Lung (tissue), 12 donors: ENCODE measurements around the gene ABCA12. TPM values are rescaled to one million over a fixed set of nuclear protein-coding genes. Genes with fewer than 3 reads are reported as not detected.
A peak's percentile ranks its signal among the peaks of the same experiment; 100 is the strongest.

ENCODE experiments used
- ATAC-seq: fragments of 200-7000 bp; cut with Tn5 transposase; one replicate; pipeline ENCODE4 v1.9.1; 2020; ENCODE audit warnings: moderate number of reproducible peaks; ENCODE audit not compliant: insufficient read depth, low FRiP score
- DNase-seq, 3 donors: peaks; one replicate each; pipeline ENCODE4 v3.0.0-alpha.2; 2013 to 2017
- H3K27ac ChIP-seq, 2 donors: one replicate each; pipeline ENCODE4 v1.5.1; 2013; ENCODE audit warnings: mild to moderate bottlenecking in 2 of 2, moderate library complexity in 2 of 2, control low read depth in 1 of 2, inconsistent platforms in 1 of 2, low read depth in 1 of 2, low read length in 1 of 2
- H3K27me3 ChIP-seq, 3 donors: one replicate each; pipeline ENCODE4 v1.5.1; 2013; ENCODE audit warnings: low read length in 2 of 3; ENCODE audit not compliant: control insufficient read depth in 3 of 3, insufficient read depth in 3 of 3
- H3K36me3 ChIP-seq, 4 donors: one replicate each; pipeline ENCODE4 v1.5.1; 2013; ENCODE audit warnings: low read length in 4 of 4, mild to moderate bottlenecking in 1 of 4, moderate library complexity in 1 of 4; ENCODE audit not compliant: control insufficient read depth in 4 of 4, insufficient read depth in 4 of 4
- H3K4me1 ChIP-seq, 5 donors: one replicate each; pipeline ENCODE4 v1.5.1; 2013; ENCODE audit warnings: low read length in 5 of 5, mild to moderate bottlenecking in 2 of 5, moderate library complexity in 1 of 5; ENCODE audit not compliant: control insufficient read depth in 5 of 5, insufficient read depth in 5 of 5
- H3K4me3 ChIP-seq: one replicate; pipeline ENCODE4 v1.5.1; 2013; ENCODE audit warnings: mild to moderate bottlenecking, control low read depth, moderate library complexity
- H3K9ac ChIP-seq, 2 donors: one replicate each; pipeline ENCODE4 v1.5.1; 2013; ENCODE audit warnings: low read length in 2 of 2, control low read depth in 1 of 2; ENCODE audit not compliant: insufficient read depth in 1 of 2
- H3K9me3 ChIP-seq, 4 donors: one replicate each; pipeline ENCODE4 v1.5.1; 2013; ENCODE audit warnings: low read length in 3 of 4, mild to moderate bottlenecking in 1 of 4, moderate library complexity in 1 of 4; ENCODE audit not compliant: control insufficient read depth in 4 of 4, insufficient read depth in 3 of 4
- WGBS, 2 donors: extraction: QIAGEN DNeasy Blood & Tissue Kit; methylation state at CpG; one replicate each; pipeline ENCODE4 v1.1.7; 2013; 5-methylcytosine and 5-hydroxymethylcytosine counted together
- polyA plus RNA-seq, 2 donors: library from polyadenylated mRNA; stranded (reverse); fragments of 200-250 nt; gene quantifications; one replicate each; pipeline ENCODE4 v1.2.1, GENCODE V29; 2013
- total RNA-seq, 2 donors: library from RNA; depleted of rRNA in 1 of 2; stranded (reverse); fragments of >200 nt in 1 of 2; gene quantifications; one replicate each; pipeline ENCODE4 v1.2.1, GENCODE V29; 2014 to 2021
- TF ChIP-seq, protein P1 (sequence below): IDR thresholded peaks from 2 replicates; pipeline ENCODE4 v1.5.1; 2012; ENCODE audit warnings: mild to moderate bottlenecking; ENCODE audit errors: control extremely low read depth, extremely low read depth
- donor health status: control.
- donor health status: control.
- donor health status: Bipolar disorder and iron deficiency.
- donor health status: healthy.
- donor health status: DM: yes; HTN: yes; CAD: no.

The ABCA12 gene
- total and polyA plus RNA-seq, 4 donors, result 0.06 to 2.2 (median 0.19) TPM

DNA sequence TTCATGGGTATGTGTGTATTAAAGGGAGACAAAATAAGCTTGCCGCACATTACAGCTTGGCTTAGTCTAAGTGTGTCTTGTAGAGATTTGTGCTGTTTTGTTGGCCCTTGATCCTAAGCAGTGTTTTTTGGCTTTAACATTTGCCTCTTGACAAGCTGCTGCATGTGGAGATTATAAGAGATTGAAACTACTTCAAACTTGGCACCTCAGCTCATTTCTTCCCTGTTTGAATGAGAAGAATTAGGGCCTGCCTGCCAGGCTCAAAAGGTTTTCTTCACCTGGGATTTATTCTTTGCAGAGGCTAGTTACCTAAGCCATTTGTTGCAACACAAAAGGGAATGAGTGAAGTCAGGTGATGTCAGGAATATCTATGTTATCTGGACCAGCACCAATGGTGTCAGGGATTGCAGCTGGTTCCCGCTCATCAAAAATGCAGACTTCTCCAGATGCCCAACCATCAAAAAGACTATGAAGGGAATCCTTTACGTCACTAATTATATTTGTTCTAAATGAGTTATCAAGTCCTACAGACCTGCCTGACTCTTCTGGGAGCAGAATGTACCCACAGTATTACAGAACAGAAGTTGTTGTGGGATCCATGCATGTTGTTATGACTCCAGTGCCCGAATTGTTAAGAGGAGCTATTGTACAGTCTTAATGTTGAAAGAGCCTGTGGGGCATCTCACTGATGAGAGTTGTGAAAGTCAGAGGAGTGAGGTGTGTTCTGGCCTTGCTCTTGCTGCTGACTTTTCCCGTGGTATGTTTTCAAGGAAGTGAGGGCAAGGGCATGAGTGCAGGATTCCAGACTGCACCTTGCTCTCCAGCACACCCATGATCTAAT lies 31.0 kb downstream of the ABCA12 start:
- H3K27me3 ChIP-seq, result no peaks in the 10 kb centered on the region
- H3K4me3 ChIP-seq, result no peak overlapping the region
- ATAC-seq (no peak), DNase-seq (peak in 2 of 3 donors; percentile 33 to 83)
- TF ChIP-seq, protein P1, sequence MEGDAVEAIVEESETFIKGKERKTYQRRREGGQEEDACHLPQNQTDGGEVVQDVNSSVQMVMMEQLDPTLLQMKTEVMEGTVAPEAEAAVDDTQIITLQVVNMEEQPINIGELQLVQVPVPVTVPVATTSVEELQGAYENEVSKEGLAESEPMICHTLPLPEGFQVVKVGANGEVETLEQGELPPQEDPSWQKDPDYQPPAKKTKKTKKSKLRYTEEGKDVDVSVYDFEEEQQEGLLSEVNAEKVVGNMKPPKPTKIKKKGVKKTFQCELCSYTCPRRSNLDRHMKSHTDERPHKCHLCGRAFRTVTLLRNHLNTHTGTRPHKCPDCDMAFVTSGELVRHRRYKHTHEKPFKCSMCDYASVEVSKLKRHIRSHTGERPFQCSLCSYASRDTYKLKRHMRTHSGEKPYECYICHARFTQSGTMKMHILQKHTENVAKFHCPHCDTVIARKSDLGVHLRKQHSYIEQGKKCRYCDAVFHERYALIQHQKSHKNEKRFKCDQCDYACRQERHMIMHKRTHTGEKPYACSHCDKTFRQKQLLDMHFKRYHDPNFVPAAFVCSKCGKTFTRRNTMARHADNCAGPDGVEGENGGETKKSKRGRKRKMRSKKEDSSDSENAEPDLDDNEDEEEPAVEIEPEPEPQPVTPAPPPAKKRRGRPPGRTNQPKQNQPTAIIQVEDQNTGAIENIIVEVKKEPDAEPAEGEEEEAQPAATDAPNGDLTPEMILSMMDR, result no peak
- no peak overlapping the region for H3K27ac ChIP-seq
- no peaks in the 10 kb centered on the region for H3K36me3 ChIP-seq
- no peaks in the 10 kb centered on the region for H3K9me3 ChIP-seq
- H3K9ac ChIP-seq, result no peak overlapping the region
- H3K4me1 ChIP-seq, result peaks cover 0 to 5% (median 0%) of the 10 kb centered on the region in 5 donors
- 57 to 81% methylated on average over 5 of the region's 5 CpGs for whole genome bisulfite sequencing, 2 donors

DNA sequence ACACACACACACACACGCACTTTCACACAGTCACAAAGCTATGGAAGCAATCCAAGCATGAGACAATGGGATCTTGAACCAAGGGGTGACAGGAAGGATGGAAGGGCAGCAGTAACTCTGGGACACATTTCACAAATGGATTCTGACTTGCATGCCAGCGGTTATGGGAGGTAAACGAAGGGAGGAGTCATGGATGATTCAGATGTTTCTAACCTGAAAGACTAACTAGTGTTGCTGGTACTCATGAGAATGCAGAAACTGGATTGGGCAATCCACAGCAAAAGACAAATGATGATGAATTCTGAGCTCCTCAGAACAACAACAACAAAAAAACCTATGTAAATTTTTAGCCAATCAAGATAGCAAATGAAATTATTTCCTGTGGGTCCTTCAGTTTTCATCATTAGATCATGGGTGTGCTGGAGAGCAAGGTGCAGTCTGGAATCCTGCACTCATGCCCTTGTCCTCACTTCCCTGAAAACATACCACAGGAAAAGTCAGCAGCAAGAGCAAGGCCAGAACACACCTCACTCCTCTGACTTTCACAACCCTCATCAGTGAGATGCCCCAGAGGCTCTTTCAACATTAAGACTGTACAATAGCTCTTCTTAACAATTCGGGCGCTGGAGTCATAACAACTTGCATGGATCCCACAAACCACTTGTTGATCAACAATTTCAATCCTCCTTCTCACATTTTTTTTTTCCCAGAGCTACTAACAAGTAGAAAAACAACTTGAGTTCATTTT lies 32.6 kb downstream of the ABCA12 start:
- ATAC-seq (no peak), DNase-seq (no peak)
- TF ChIP-seq, protein P1, result no peak
- Histone ChIP-seq H3K4me1 (peaks cover 0 to 5% (median 0%) of the 10 kb centered on the region in 5 donors), H3K9ac (no peak overlapping the region), H3K4me3 (no peak overlapping the region), H3K9me3 (no peaks in the 10 kb centered on the region), H3K27ac (no peak overlapping the region), H3K27me3 (no peaks in the 10 kb centered on the region), H3K36me3 (no peaks in the 10 kb centered on the region)
- 73 to 84% methylated on average over 5 of the region's 5 CpGs for WGBS, 2 donors

DNA sequence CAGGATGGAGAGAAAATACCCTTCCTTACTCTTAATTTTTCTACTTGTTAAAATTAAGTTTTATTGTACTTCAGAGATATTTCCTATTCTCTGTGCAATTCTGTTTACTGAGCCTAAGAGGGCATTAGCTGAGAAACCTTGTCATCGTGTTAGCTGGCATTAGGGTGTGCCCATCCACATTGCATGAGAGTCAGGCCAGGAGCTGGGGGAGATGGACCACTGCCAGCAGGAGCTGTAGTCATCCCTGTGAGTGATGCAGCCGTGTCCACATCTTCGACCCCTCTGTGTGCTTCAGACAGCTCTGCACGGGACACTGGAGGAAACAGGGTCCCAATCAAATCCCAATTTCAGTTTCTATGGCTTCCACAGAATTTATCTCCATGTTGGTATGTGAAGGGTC lies 34.2 kb downstream of the ABCA12 start:
- Histone ChIP-seq H3K27ac (no peak overlapping the region), H3K9ac (no peak overlapping the region), H3K4me1 (peaks cover 0 to 5% (median 0%) of the 10 kb centered on the region in 5 donors), H3K36me3 (no peaks in the 10 kb centered on the region), H3K27me3 (no peaks in the 10 kb centered on the region), H3K9me3 (no peaks in the 10 kb centered on the region), H3K4me3 (no peak overlapping the region)
- ATAC-seq, result no peak
- no peak for DNase-seq
- 74 to 84% methylated on average over 4 of the region's 4 CpGs for WGBS, 2 donors
- TF ChIP-seq, protein P1, result no peak
